ENCODE measurements around the gene ARSA. TPM values are rescaled to one million over a fixed set of nuclear protein-coding genes. Genes with fewer than 3 reads are reported as not detected.

Gene ARSA
- polyA plus RNA-seq, 3 donors: 11.9 to 85.2 (median 12.1) TPM

- Histone ChIP-seq H3K36me3 (replicated peaks in 1 of 2; ENCODE audit: control insufficient read depth in 1 of 2, insufficient read depth in 2 of 2, low read length in 2 of 2) (no peaks in the 10 kb centered on the region), H3K4me2 (replicated peaks; ENCODE audit: extremely low read depth, low read length, poor library complexity, severe bottlenecking) (peak within 1 kb of the TSS; percentile 41), H3K4me1 (ENCODE audit: control insufficient read depth in 1 of 2, insufficient read depth in 2 of 2, low read length in 2 of 2) (no peaks in the 10 kb centered on the region), H3K9me3 (replicated peaks in 1 of 2; ENCODE audit: control insufficient read depth in 1 of 2, insufficient read depth in 1 of 2, low read length in 2 of 2) (peaks cover 0 to 16% of the 10 kb centered on the region in 2 donors), H3K4me3 (replicated peaks in 1 of 3; ENCODE audit: low read depth in 2 of 3, low read length in 3 of 3) (no peak within 1 kb of the TSS), H3K9ac (ENCODE audit: insufficient read depth, low read length, poor library complexity, severe bottlenecking) (no peak within 1 kb of the TSS), H2AFZ (ENCODE audit: insufficient read depth, low read depth, low read length, poor library complexity, severe bottlenecking) (no peak within 1 kb of the TSS), H3K79me2 (ENCODE audit: insufficient read depth, low read length) (no peaks in the 10 kb centered on the region), H3K27me3 (ENCODE audit: control insufficient read depth in 2 of 2, insufficient read depth in 2 of 2, low read length in 2 of 2) (peaks cover 35 to 65% of the 10 kb centered on the region in 2 donors), H4K20me1 (ENCODE audit: insufficient read depth, low read length) (no peaks in the 10 kb centered on the region), H3K27ac (ENCODE audit: low read depth in 1 of 2, low read length in 2 of 2) (no peak within 1 kb of the TSS)
- H3K9me3 Mint-ChIP-seq: peaks cover 0 to 19% (median 9%) of the 10 kb centered on the region in 7 donors
- peaks cover 4% of the 10 kb centered on the region for H3K4me1 Mint-ChIP-seq
- no peak for DNase-seq
- H3K27me3 Mint-ChIP-seq (ENCODE audit: low read depth in 3 of 3): peaks cover 53 to 76% (median 67%) of the 10 kb centered on the region in 3 donors
- WGBS (ENCODE audit: insufficient coverage): 0% methylated on average over 38 of the region's 61 CpGs
- peak within 1 kb of the TSS in 1 of 7 donors; percentile 32 for H3K27ac Mint-ChIP-seq
- H3K36me3 Mint-ChIP-seq: peaks cover 11 to 15% of the 10 kb centered on the region in 2 donors
- TF ChIP-seq CTCF (IDR thresholded peaks at IDR 0.05): no peak
- peak within 1 kb of the TSS; percentile 66 to 88 for H3K4me3 Mint-ChIP-seq
- intact Hi-C loops (cut with micrococcal nuclease): no loop called here
Observed at GRCh38 chr22:50600538-50600937, 27.4 kb downstream of the ARSA start, which contains the start of gene MAPK8IP2. TSS of gene MAPK8IP2 (plus strand) at chr22:50600793. CDS start at chr22:50600819, 26 bp downstream.

- Histone ChIP-seq H3K36me3 (replicated peaks in 1 of 2; ENCODE audit: control insufficient read depth in 1 of 2, insufficient read depth in 2 of 2, low read length in 2 of 2) (no peaks in the 10 kb centered on the region), H4K20me1 (ENCODE audit: insufficient read depth, low read length) (no peaks in the 10 kb centered on the region), H3K4me1 (ENCODE audit: control insufficient read depth in 1 of 2, insufficient read depth in 2 of 2, low read length in 2 of 2) (no peaks in the 10 kb centered on the region), H3K4me2 (replicated peaks; ENCODE audit: extremely low read depth, low read length, poor library complexity, severe bottlenecking) (peak overlapping the region; percentile 34), H3K9me3 (replicated peaks in 1 of 2; ENCODE audit: control insufficient read depth in 1 of 2, insufficient read depth in 1 of 2, low read length in 2 of 2) (peaks cover 0 to 16% of the 10 kb centered on the region in 2 donors), H3K27me3 (ENCODE audit: control insufficient read depth in 2 of 2, insufficient read depth in 2 of 2, low read length in 2 of 2) (peaks cover 35 to 59% of the 10 kb centered on the region in 2 donors), H3K79me2 (ENCODE audit: insufficient read depth, low read length) (no peaks in the 10 kb centered on the region), H3K9ac (ENCODE audit: insufficient read depth, low read length, poor library complexity, severe bottlenecking) (no peak overlapping the region), H2AFZ (ENCODE audit: insufficient read depth, low read depth, low read length, poor library complexity, severe bottlenecking) (no peak overlapping the region), H3K4me3 (replicated peaks in 1 of 3; ENCODE audit: low read depth in 2 of 3, low read length in 3 of 3) (no peak overlapping the region), H3K27ac (ENCODE audit: low read depth in 1 of 2, low read length in 2 of 2) (no peak overlapping the region)
- peaks cover 4% of the 10 kb centered on the region for H3K4me1 Mint-ChIP-seq
- H3K9me3 Mint-ChIP-seq: peaks cover 0 to 19% (median 9%) of the 10 kb centered on the region in 7 donors
- intact Hi-C loops (cut with micrococcal nuclease): no loop called here
- 10% methylated on average over 44 of the region's 52 CpGs for WGBS (ENCODE audit: insufficient coverage)
- DNase-seq: no peak
- peaks cover 11 to 17% of the 10 kb centered on the region in 2 donors for H3K36me3 Mint-ChIP-seq
- H3K27ac Mint-ChIP-seq: peak overlapping the region in 1 of 7 donors; percentile 32
- TF ChIP-seq CTCF (IDR thresholded peaks at IDR 0.05): no peak
- peaks cover 51 to 70% (median 61%) of the 10 kb centered on the region in 3 donors for H3K27me3 Mint-ChIP-seq (ENCODE audit: low read depth in 3 of 3)
- peak overlapping the region; percentile 66 to 88 for H3K4me3 Mint-ChIP-seq
Observed at GRCh38 chr22:50599816-50600455, 28.0 kb downstream of the ARSA start.

All from CD14-positive monocyte (primary cell).